Heart right ventricle (tissue), 16 donors: Measurements from ENCODE around the gene PPP2R5B. TPM values are rescaled to one million over a fixed set of nuclear protein-coding genes. Genes with fewer than 3 reads are reported as not detected.

Source experiments
- ATAC-seq, 8 donors: fragments of 200-7000 bp; cut with Tn5 transposase; one replicate each; pipeline ENCODE4 v1.9.1; 2020; ENCODE audit warnings: mild to moderate bottlenecking in 8 of 8, moderate library complexity in 8 of 8, moderate number of reproducible peaks in 1 of 8
- DNase-seq, 2 donors: peaks; one replicate each; pipeline ENCODE4 v3.0.0-alpha.2; 2020
- H3K27ac ChIP-seq, 10 donors: fragments of 200-600 bp; sonication (generic) in 2 of 10; one replicate each; pipeline versions ENCODE4 v1.5.0 to v1.8.0; 2020 to 2022; ENCODE audit warnings: mild to moderate bottlenecking in 3 of 10
- H3K27me3 ChIP-seq, 7 donors: fragments of 200-600 bp; one replicate each; pipeline ENCODE4 v1.8.0; 2021 to 2022; ENCODE audit warnings: mild to moderate bottlenecking in 2 of 7
- H3K36me3 ChIP-seq, 9 donors: fragments of 200-600 bp; sonication (generic) in 1 of 9; one replicate each; pipeline versions ENCODE4 v1.5.0 to v1.8.0; 2020 to 2022; ENCODE audit warnings: mild to moderate bottlenecking in 2 of 9
- H3K4me1 ChIP-seq, 9 donors: fragments of 200-600 bp; sonication (generic) in 1 of 9; one replicate each; pipeline versions ENCODE4 v1.5.0 to v1.8.0; 2020 to 2022; ENCODE audit warnings: mild to moderate bottlenecking in 4 of 9
- H3K4me3 ChIP-seq, 10 donors: fragments of 200-600 bp; sonication (generic) in 2 of 10; one replicate each; pipeline versions ENCODE4 v1.5.0 to v1.8.0; 2020 to 2022; ENCODE audit warnings: mild to moderate bottlenecking in 7 of 10, moderate library complexity in 2 of 10
- H3K9me3 ChIP-seq, 11 donors: fragments of 200-600 bp in 10 of 11; sonication (generic) in 2 of 11; one replicate each; pipeline versions ENCODE4 v1.5.0 to v1.8.0; 2013 to 2022; ENCODE audit warnings: mild to moderate bottlenecking in 2 of 11, control low read depth in 1 of 11, moderate library complexity in 1 of 11
- CTCF ChIP-seq, 9 donors: fragments of 200-600 bp; sonication (generic) in 2 of 9; IDR thresholded peaks; one replicate each; pipeline versions ENCODE4 v1.5.0 to v1.8.0; 2021 to 2022; ENCODE audit warnings: antibody characterized with exemption in 9 of 9, mild to moderate bottlenecking in 5 of 9, moderate library complexity in 1 of 9
- WGBS, 2 donors: extraction: QIAGEN DNeasy Blood & Tissue Kit; methylation state at CpG; one replicate each; pipeline ENCODE4 v1.1.7; 2013; ENCODE audit warnings: inconsistent platforms in 1 of 2; 5-methylcytosine and 5-hydroxymethylcytosine counted together
- intact Hi-C, 10 donors: fragments of 100-400 bp; cut with DNase I; formaldehyde crosslinking; loops; one replicate each; pipeline versions ENCODE4 v1.11.1 to v1.14.2; 2022
- polyA plus RNA-seq, 2 donors: library from polyadenylated mRNA; stranded (reverse); fragments of 200-250 nt; gene quantifications; one replicate each; pipeline ENCODE4 v1.2.3, GENCODE V29; 2013
- total RNA-seq, 10 donors: library from RNA; stranded (reverse); fragmentation: NEBNext Ultra II Directional in 3 of 10; extraction: Animal tissue kit (Norgen Biotek cat#: 25700) in 3 of 10; gene quantifications; one replicate each; pipeline versions ENCODE4 v1.2.1 to v1.2.4, GENCODE V29; 2021 to 2023
- donor health status: Arrhythmogenic right ventricular cardiomyopathy.
- donor health status: ischemic (EF 13 %, LVEDD 7.1; RV severe dilation, severe dysfunction).
- donor health status: healthy with polysubstance abuse.
- donor health status: DM: no; HTN: yes; CAD: no.
- donor health status: DM: no; HTN: no; CAD: no.
- donor health status: ischemic (EF 25% LVEDD 6.9; RV normal size, moderate dysfunction).
- donor health status: ischemic (EF 25% LVEDD 5.7; RV mildly dilated, moderate dysfunction).
- donor health status: healthy.
- donor health status: DM: yes; HTN: yes; CAD: no.
- donor health status: Ischemic cardiomyopathy.
- donor health status: ischemic (EF 35%, LVEDD 5.7; RV mildly dilated, moderate dysfunction).
- donor health status: nonischemic (EF 11% LVEDD 7.7; RV severe dilation, severe dysfunction).
- donor health status: DM: yes; HTN: yes; CAD: no.
- donor health status: PGD.
- donor health status: ischemic (EF 29% LVEDD 5.4; RV normal size, mild dysfunction).
- donor health status: nonischemic (EF 23%, LVEDD 6.1; RV moderate dilation, normal function).

Gene PPP2R5B
- total and polyA plus RNA-seq, 12 donors = 13.4 to 30.8 (median 22.3) TPM

DNA sequence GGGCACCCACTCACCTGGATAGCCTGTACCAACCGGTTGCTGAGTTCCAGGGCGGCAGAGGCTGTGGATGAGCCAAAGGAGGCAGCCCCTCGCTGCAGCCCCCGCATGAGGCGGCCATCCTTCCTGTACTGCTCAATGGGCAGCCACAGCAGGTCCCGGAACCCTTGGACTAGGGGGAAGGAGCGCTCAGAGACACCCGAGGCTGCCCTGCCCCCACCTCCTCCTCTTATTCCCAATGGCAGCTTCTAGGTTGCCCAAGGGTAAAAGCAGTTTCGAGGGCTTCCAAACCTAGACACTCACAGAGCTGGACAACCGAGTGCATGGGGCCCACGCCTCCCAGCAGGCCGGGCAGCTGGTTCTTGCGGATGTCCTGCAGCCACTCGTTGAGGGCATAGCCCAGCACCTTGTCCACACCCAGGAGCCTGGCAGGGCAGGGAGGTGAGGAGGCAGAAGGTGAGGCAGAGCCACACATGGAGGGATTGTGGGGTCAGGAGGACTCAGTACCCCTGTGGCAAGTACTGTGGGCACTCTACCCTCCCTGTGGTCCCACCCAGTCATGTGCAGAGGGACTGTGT, 28.0 kb upstream of the PPP2R5B start:
- Histone ChIP-seq H3K36me3 (peaks cover 0 to 72% (median 30%) of the 10 kb centered on the region in 9 donors), H3K4me3 (no peak overlapping the region), H3K27ac (no peak overlapping the region), H3K4me1 (peaks cover 10 to 33% (median 26%) of the 10 kb centered on the region in 9 donors), H3K9me3 (no peaks in the 10 kb centered on the region), H3K27me3 (no peaks in the 10 kb centered on the region)
- ATAC-seq = no peak
- 88 to 89% methylated on average over 14 of the region's 14 CpGs for WGBS, 2 donors
- no peak for TF ChIP-seq CTCF (IDR thresholded peaks at IDR 0.05)
- intact Hi-C loops = loop anchor here in 2 of 10 donors (10.0 kb wide), 1 partner anchor 112 kb away; no protein-coding TSS in a partner anchor
- no peak for DNase-seq

DNA sequence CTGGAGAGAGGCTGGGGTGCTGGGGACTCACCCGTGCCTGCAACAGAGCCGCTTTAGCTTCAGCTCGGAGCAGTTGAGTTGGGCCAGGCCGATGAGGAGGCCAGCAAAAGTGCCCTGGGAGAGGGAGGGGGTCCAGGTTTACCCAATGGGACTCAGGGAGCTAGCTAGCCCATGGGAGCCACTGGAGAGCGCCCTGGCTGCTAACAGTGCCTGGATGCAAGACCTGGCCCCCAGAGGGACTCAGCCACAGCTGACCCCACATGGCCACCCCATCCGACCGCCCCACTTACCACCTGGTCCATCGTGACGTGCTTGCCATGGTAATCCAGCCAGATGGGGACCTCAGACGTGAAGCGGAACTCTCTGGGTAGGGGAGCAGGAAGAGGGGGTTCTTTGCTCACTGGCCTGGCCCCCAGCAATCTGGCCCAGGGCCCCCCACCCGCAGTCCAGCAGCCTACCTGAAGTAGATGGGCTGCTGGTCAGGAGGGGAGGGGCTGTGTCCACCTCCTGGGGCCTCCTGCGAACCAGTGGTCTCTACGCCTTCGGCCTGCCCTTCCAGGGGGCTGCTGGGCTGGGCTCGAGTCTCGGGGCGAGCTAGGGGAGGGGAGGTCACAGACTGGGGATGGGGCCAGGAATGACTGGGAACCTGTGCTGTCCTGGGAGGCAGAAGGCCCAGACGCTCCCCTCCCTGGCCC, 27.0 kb upstream of the PPP2R5B start:
- H3K4me3 ChIP-seq = no peak overlapping the region
- H3K36me3 ChIP-seq = peaks cover 0 to 82% (median 39%) of the 10 kb centered on the region in 9 donors
- ATAC-seq (no peak), DNase-seq (no peak)
- H3K9me3 ChIP-seq = no peaks in the 10 kb centered on the region
- no peaks in the 10 kb centered on the region for H3K27me3 ChIP-seq
- no peak overlapping the region for H3K27ac ChIP-seq
- no peak for TF ChIP-seq CTCF (IDR thresholded peaks at IDR 0.05)
- intact Hi-C loops = loop anchor here in 2 of 10 donors (10.0 kb wide), 1 partner anchor 113 kb away; no protein-coding TSS in a partner anchor
- WGBS, 2 donors = 91 to 93% methylated on average over 19 of the region's 19 CpGs
- peaks cover 8 to 23% (median 19%) of the 10 kb centered on the region in 9 donors for H3K4me1 ChIP-seq

DNA sequence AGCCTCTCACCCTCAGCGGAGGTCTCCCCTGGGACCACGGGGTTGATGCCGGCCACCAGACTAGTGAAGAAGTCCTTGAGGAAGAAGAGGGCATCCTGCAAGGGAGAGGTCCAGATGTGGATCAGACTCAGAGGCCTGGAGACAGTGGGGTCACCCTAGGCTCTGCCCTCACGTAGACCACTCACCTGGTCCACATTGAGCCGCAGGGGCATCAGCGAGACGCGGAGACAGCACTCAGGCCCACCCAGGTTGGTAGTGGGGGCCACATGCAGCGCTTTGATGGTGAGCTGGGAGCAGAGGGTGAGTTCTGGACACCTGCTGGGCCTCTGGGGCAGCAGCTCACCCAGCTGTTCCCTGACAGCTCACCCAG, 26.4 kb upstream of the PPP2R5B start:
- Histone ChIP-seq H3K4me1 (peaks cover 5 to 18% (median 14%) of the 10 kb centered on the region in 9 donors), H3K27ac (no peak overlapping the region), H3K4me3 (no peak overlapping the region), H3K36me3 (peaks cover 0 to 87% (median 44%) of the 10 kb centered on the region in 9 donors), H3K9me3 (no peaks in the 10 kb centered on the region), H3K27me3 (no peaks in the 10 kb centered on the region)
- DNase-seq (no peak), ATAC-seq (no peak)
- no peak for TF ChIP-seq CTCF (IDR thresholded peaks at IDR 0.05)
- WGBS, 2 donors = 90 to 94% methylated on average over 9 of the region's 9 CpGs
- intact Hi-C loops = loop anchor here in 2 of 10 donors (10.0 kb wide), 1 partner anchor 113 kb away; no protein-coding TSS in a partner anchor

DNA sequence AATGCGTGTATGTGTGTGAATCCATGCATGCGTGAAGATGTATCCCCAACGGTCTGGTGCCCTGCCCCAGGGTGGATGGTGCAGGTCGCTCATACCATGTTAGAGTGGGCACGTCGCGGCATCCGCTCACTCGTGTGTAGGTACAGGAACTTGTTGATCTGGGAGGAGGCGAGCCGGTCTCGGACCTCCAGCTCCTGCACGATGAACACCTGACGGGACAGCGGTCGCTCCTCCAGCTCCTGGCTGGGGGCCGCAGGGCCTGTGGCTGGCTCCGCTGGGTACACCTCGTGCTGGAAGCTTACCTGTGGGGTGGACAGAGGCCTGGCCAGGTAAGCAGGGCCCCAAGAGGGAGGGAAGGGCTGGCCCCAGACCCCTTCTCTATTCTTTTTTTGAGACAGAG, 25.9 kb upstream of the PPP2R5B start:
- 96 to 97% methylated on average over 19 of the region's 19 CpGs for WGBS, 2 donors
- peaks cover 1 to 13% (median 9%) of the 10 kb centered on the region in 9 donors for H3K4me1 ChIP-seq
- H3K4me3 ChIP-seq = no peak overlapping the region
- intact Hi-C loops = loop anchor here in 2 of 10 donors (10.0 kb wide), 1 partner anchor 114 kb away; no protein-coding TSS in a partner anchor
- ATAC-seq = no peak
- no peaks in the 10 kb centered on the region for H3K9me3 ChIP-seq
- no peak for DNase-seq
- peaks cover 0 to 92% (median 48%) of the 10 kb centered on the region in 9 donors for H3K36me3 ChIP-seq
- TF ChIP-seq CTCF (IDR thresholded peaks at IDR 0.05) = no peak
- no peaks in the 10 kb centered on the region for H3K27me3 ChIP-seq
- no peak overlapping the region for H3K27ac ChIP-seq
